ENCODE results near the gene HDAC4.

Gene HDAC4

GRCh38 chr2:239229545-239230279 is 171.1 kb downstream of the HDAC4 start:
- TF ChIP-seq CTCF (conservative IDR thresholded peaks at IDR 0.05; ENCODE audit: low read depth, low read length), result no peak
- no peak overlapping the region for H3K4me3 ChIP-seq (ENCODE audit: low read length)
- DNase-seq (ENCODE audit: low read depth), result no peak

GRCh38 chr2:239227661-239228371 is 173.0 kb downstream of the HDAC4 start:
- H3K4me3 ChIP-seq (ENCODE audit: low read length), result no peak overlapping the region
- DNase-seq (ENCODE audit: low read depth), result no peak
- no peak for TF ChIP-seq CTCF (conservative IDR thresholded peaks at IDR 0.05; ENCODE audit: low read depth, low read length)

- no peak for TF ChIP-seq CTCF (conservative IDR thresholded peaks at IDR 0.05; ENCODE audit: low read depth, low read length)
- H3K4me3 ChIP-seq (ENCODE audit: low read length), result no peak overlapping the region
- no peak for DNase-seq (ENCODE audit: low read depth)
Observed at GRCh38 chr2:239226677-239227581, 173.9 kb downstream of the HDAC4 start.

- TF ChIP-seq CTCF (conservative IDR thresholded peaks at IDR 0.05; ENCODE audit: low read depth, low read length), result no peak
- H3K4me3 ChIP-seq (ENCODE audit: low read length), result no peak overlapping the region
- no peak for DNase-seq (ENCODE audit: low read depth)
Observed at GRCh38 chr2:239225871-239226561, 174.8 kb downstream of the HDAC4 start.

GRCh38 chr2:239225371-239225851 is 175.4 kb downstream of the HDAC4 start:
- H3K4me3 ChIP-seq (ENCODE audit: low read length), result no peak overlapping the region
- DNase-seq (ENCODE audit: low read depth), result no peak
- no peak for TF ChIP-seq CTCF (conservative IDR thresholded peaks at IDR 0.05; ENCODE audit: low read depth, low read length)

GRCh38 chr2:239224955-239225354 is 175.9 kb downstream of the HDAC4 start:
- no peak for DNase-seq (ENCODE audit: low read depth)
- TF ChIP-seq CTCF (conservative IDR thresholded peaks at IDR 0.05; ENCODE audit: low read depth, low read length), result no peak
- no peak overlapping the region for H3K4me3 ChIP-seq (ENCODE audit: low read length)

Measured in retinal pigment epithelial cell (primary cell).